ENCODE measurements around the gene CAPN8. TPM values are rescaled to one million over a fixed set of nuclear protein-coding genes. Genes with fewer than 3 reads are reported as not detected.

The CAPN8 gene
- polyA plus RNA-seq, 1 of the 3 experiments (the other 2 are of a cell fraction): not detected

DNA sequence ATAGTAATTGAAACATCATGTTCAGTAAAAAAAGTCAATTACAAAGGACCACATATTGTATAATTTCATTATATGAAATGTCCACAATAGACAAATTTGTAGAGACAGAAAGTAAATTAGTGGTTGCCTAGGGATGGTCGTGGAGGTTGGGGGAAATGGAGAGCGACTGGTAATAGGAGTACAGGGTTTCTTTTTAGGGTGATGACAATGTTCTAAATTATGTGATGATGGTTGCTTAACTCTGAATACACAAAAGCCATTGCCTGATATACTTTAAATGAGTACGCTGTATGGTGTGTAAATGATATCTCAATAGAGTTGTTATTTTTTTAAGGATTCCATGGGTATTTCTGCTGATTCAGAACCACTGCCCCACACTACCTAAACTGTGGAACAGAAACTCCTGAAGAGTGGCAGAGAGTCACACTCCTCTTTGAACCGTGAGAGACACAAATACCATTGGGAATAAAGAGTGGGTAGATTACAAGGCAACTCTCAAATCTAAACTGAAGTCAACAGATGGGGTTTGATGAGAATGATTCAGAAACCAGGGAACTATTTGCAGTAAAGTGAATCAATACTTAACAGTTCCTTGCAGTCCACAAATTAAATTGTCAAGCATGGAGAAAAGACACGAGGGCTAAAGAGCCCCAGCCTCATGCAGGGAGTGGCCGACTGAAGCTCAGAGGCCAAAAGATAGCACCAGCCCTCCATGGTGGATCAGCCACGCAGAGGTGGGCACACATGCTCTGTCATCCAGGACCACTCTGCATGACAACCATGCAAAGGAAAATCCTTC, 118.0 kb downstream of the CAPN8 start:
- CTCF ChIA-PET: no interaction called here
- Histone ChIP-seq H3K9ac (no peak overlapping the region), H3K36me3 (replicated peaks in 1 of 2; ENCODE audit: control insufficient read depth in 1 of 2, insufficient read depth in 2 of 2, low read length in 1 of 2) (no peaks in the 10 kb centered on the region), H3K27ac (ENCODE audit: low read depth in 2 of 2, low read length in 1 of 2) (no peak overlapping the region), H3K79me2 (ENCODE audit: insufficient read depth) (no peaks in the 10 kb centered on the region), H2AFZ (ENCODE audit: low read depth) (no peak overlapping the region), H3K4me1 (ENCODE audit: control insufficient read depth in 1 of 2, insufficient read depth in 2 of 2, low read depth in 1 of 2, low read length in 1 of 2) (no peaks in the 10 kb centered on the region), H3F3A (replicated peaks; ENCODE audit: insufficient read depth) (no peaks in the 10 kb centered on the region), H3K4me2 (no peak overlapping the region), H3K4me3 (ENCODE audit: low read depth in 2 of 2, low read length in 1 of 2) (no peak overlapping the region), H3K9me2 (no peaks in the 10 kb centered on the region), H3K9me3 (no peaks in the 10 kb centered on the region), H4K20me1 (ENCODE audit: insufficient read depth) (no peaks in the 10 kb centered on the region), H3K27me3 (ENCODE audit: insufficient read depth) (peaks cover 5% of the 10 kb centered on the region)
- no peak for TF ChIP-seq RFX5 (IDR thresholded peaks at IDR 0.05; ENCODE audit: low read length)
- no peak for TF ChIP-seq FOXJ3 (CRISPR knock-in tag; IDR thresholded peaks at IDR 0.05)
- no peak for TF ChIP-seq TEAD4 (IDR thresholded peaks at IDR 0.05; ENCODE audit: borderline replicate concordance, insufficient read depth)
- DNase-seq: no peak
- POLR2A ChIA-PET: no interaction called here
- 40% methylated on average over 6 of the region's 7 CpGs for WGBS (ENCODE audit: low lambda C conversion rate)

DNA sequence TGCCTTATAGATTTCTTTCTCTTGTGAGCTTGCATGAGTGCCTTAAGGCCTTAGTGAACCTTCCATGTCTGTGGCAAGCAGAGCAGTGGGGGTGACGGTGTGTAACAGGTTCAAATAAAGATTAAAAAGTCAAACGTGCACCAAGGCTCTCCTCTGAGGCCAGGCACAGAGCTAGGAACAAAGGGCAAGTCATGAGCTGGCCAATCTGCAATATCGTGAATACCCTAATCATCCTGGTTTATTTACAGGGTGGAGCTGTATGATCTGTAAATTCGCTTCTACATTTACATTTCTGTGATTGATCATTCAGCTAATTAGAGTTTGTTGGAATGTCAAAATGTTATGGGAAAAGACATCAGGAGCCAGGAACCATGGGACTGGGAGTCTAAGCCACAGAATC, 120.2 kb downstream of the CAPN8 start:
- Histone ChIP-seq H3K4me1 (ENCODE audit: control insufficient read depth in 1 of 2, insufficient read depth in 2 of 2, low read depth in 1 of 2, low read length in 1 of 2) (no peaks in the 10 kb centered on the region), H3K9me3 (no peaks in the 10 kb centered on the region), H3K27ac (ENCODE audit: low read depth in 2 of 2, low read length in 1 of 2) (no peak overlapping the region), H3K9me2 (no peaks in the 10 kb centered on the region), H3K27me3 (ENCODE audit: insufficient read depth) (peaks cover 5% of the 10 kb centered on the region), H2AFZ (ENCODE audit: low read depth) (no peak overlapping the region), H3K4me3 (ENCODE audit: low read depth in 2 of 2, low read length in 1 of 2) (no peak overlapping the region), H3K4me2 (no peak overlapping the region), H3F3A (replicated peaks; ENCODE audit: insufficient read depth) (no peaks in the 10 kb centered on the region), H4K20me1 (ENCODE audit: insufficient read depth) (no peaks in the 10 kb centered on the region), H3K79me2 (ENCODE audit: insufficient read depth) (no peaks in the 10 kb centered on the region), H3K36me3 (replicated peaks in 1 of 2; ENCODE audit: control insufficient read depth in 1 of 2, insufficient read depth in 2 of 2, low read length in 1 of 2) (no peaks in the 10 kb centered on the region), H3K9ac (no peak overlapping the region)
- ChIA-PET POLR2A (no interaction called here), CTCF (interaction anchor here (3.7 kb wide), 1 partner anchor 12 kb away, joined by 15 read pairs; no protein-coding TSS in a partner anchor)
- DNase-seq: no peak
- TF ChIP-seq TEAD4 (IDR thresholded peaks at IDR 0.05; ENCODE audit: borderline replicate concordance, insufficient read depth) (no peak), GATA2 (CRISPR knock-in tag; IDR thresholded peaks at IDR 0.05) (no peak), NFIC (IDR thresholded peaks at IDR 0.05; ENCODE audit: borderline replicate concordance) (no peak), SMC3 (IDR thresholded peaks at IDR 0.05; ENCODE audit: low read depth, low read length) (no peak), RAD21 (IDR thresholded peaks at IDR 0.05; ENCODE audit: low read length) (no peak), POLR2AphosphoS5 (IDR thresholded peaks at IDR 0.05; ENCODE audit: low read depth, low read length) (no peak), EZH2phosphoT487 (IDR thresholded peaks at IDR 0.05; ENCODE audit: borderline replicate concordance, low read depth) (no peak), TCF12 (IDR thresholded peaks at IDR 0.05) (no peak), SIN3A (IDR thresholded peaks at IDR 0.05; ENCODE audit: borderline replicate concordance, low read depth, low read length) (no peak), TAF1 (IDR thresholded peaks at IDR 0.05; ENCODE audit: borderline replicate concordance, low read depth, low read length) (no peak), JUND (IDR thresholded peaks at IDR 0.05) (no peak), ELF1 (IDR thresholded peaks at IDR 0.05) (no peak), RFX5 (IDR thresholded peaks at IDR 0.05; ENCODE audit: low read length) (no peak), FOXM1 (IDR thresholded peaks at IDR 0.05; ENCODE audit: low read depth) (no peak)
- TF ChIP-seq, protein P1, sequence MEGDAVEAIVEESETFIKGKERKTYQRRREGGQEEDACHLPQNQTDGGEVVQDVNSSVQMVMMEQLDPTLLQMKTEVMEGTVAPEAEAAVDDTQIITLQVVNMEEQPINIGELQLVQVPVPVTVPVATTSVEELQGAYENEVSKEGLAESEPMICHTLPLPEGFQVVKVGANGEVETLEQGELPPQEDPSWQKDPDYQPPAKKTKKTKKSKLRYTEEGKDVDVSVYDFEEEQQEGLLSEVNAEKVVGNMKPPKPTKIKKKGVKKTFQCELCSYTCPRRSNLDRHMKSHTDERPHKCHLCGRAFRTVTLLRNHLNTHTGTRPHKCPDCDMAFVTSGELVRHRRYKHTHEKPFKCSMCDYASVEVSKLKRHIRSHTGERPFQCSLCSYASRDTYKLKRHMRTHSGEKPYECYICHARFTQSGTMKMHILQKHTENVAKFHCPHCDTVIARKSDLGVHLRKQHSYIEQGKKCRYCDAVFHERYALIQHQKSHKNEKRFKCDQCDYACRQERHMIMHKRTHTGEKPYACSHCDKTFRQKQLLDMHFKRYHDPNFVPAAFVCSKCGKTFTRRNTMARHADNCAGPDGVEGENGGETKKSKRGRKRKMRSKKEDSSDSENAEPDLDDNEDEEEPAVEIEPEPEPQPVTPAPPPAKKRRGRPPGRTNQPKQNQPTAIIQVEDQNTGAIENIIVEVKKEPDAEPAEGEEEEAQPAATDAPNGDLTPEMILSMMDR (IDR thresholded peaks at IDR 0.05): no peak
- TF ChIP-seq, protein P2, sequence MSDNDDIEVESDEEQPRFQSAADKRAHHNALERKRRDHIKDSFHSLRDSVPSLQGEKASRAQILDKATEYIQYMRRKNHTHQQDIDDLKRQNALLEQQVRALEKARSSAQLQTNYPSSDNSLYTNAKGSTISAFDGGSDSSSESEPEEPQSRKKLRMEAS (IDR thresholded peaks at IDR 0.05; ENCODE audit: low read depth): no peak
- 35% methylated on average over 4 of the region's 4 CpGs for WGBS (ENCODE audit: low lambda C conversion rate)

Data from SK-N-SH (cell line).